IMR-90 (cell line): ENCODE results near the gene UNC5B. TPM values are rescaled to one million over a fixed set of nuclear protein-coding genes. Genes with fewer than 3 reads are reported as not detected.
A peak's percentile ranks its signal among the peaks of the same experiment; 100 is the strongest.

ENCODE experiments used
- ATAC-seq: fragments of 200-7000 bp; cut with Tn5 transposase; 2 replicates; pipeline ENCODE4 v1.9.1; 2020; ENCODE audit warnings: low read depth, mild to moderate bottlenecking, moderate library complexity
- BruUV-seq: library from RNA; stranded (reverse); fragments of 400-500 nt; replicated peaks from 2 replicates; lab custom pipeline; 2021; lab: Mats Ljungman, UMichigan
- CTCF ChIA-PET: fragments of 300-600 bp; formaldehyde crosslinking; extraction: SDS; loops from one replicate; lab custom pipeline; 2021; ENCODE audit warnings: antibody characterized with exemption; lab: Yijun Ruan, JAX
- POLR2A ChIA-PET: fragments of 300-600 bp; sonication (Branson Sonifier 250); formaldehyde crosslinking; loops from one replicate; lab custom pipeline; 2022; ENCODE audit warnings: antibody characterized with exemption; ENCODE audit not compliant: unreplicated experiment; lab: Charles Lee
- DNase-seq: peaks from one replicate; pipeline ENCODE4 v3.0.0; 2013
- H2AFZ ChIP-seq: replicated peaks from 2 replicates; pipeline ENCODE3; 2013; ENCODE audit warnings: low read length, mild to moderate bottlenecking; ENCODE audit not compliant: poor library complexity
- H2AK5ac ChIP-seq: 2 replicates; pipeline ENCODE4 v1.6.1; 2013; ENCODE audit warnings: low read depth, low read length, inconsistent platforms
- H2AK9ac ChIP-seq: replicated peaks from 2 replicates; pipeline ENCODE3; 2013; ENCODE audit warnings: mild to moderate bottlenecking, low read depth, low read length, moderate library complexity; ENCODE audit not compliant: poor library complexity
- H2BK120ac ChIP-seq: 2 replicates; pipeline ENCODE4 v1.6.1; 2013; ENCODE audit warnings: low read depth, low read length, inconsistent platforms
- H2BK15ac ChIP-seq: 3 replicates; pipeline ENCODE4 v1.6.1; 2013; ENCODE audit warnings: low read depth, low read length, inconsistent platforms
- H2BK20ac ChIP-seq: 2 replicates; pipeline ENCODE4 v1.6.1; 2013; ENCODE audit warnings: low read depth, mild to moderate bottlenecking, inconsistent platforms, low read length, moderate library complexity
- H2BK5ac ChIP-seq: 2 replicates; pipeline ENCODE4 v1.6.1; 2013; ENCODE audit warnings: mild to moderate bottlenecking, low read depth, low read length, inconsistent platforms; ENCODE audit not compliant: poor library complexity, severe bottlenecking
- H3K14ac ChIP-seq: replicated peaks from 2 replicates; pipeline ENCODE4 v1.6.1; 2013; ENCODE audit warnings: low read depth, low read length, inconsistent platforms
- H3K18ac ChIP-seq: 2 replicates; pipeline ENCODE4 v1.6.1; 2013; ENCODE audit warnings: low read depth, low read length, control low read depth
- H3K23ac ChIP-seq: 2 replicates; pipeline ENCODE4 v1.6.1; 2013; ENCODE audit warnings: low read depth, low read length, inconsistent platforms
- H3K27ac ChIP-seq: 2 replicates; pipeline ENCODE4 v1.5.1; 2013; ENCODE audit warnings: mild to moderate bottlenecking, control low read depth, low read length; ENCODE audit not compliant: insufficient read depth
- H3K27me3 ChIP-seq: 2 replicates; pipeline ENCODE4 v1.6.1; 2013; ENCODE audit warnings: low read length; ENCODE audit not compliant: control insufficient read depth, insufficient read depth
- H3K36me3 ChIP-seq: 2 replicates; pipeline ENCODE4 v1.6.1; 2013; ENCODE audit warnings: low read length, mixed read lengths; ENCODE audit not compliant: control insufficient read depth, insufficient read depth
- H3K4ac ChIP-seq: 2 replicates; pipeline ENCODE4 v1.6.1; 2013; ENCODE audit warnings: low read depth, low read length, inconsistent platforms
- H3K4me1 ChIP-seq: 2 replicates; pipeline ENCODE4 v1.6.1; 2013; ENCODE audit warnings: low read length, mixed read lengths; ENCODE audit not compliant: control insufficient read depth, insufficient read depth
- H3K4me2 ChIP-seq: 2 replicates; pipeline ENCODE4 v1.6.1; 2013; ENCODE audit warnings: low read depth, mild to moderate bottlenecking, control low read depth, low read length, moderate library complexity
- H3K4me3 ChIP-seq: 2 replicates; pipeline ENCODE4 v1.5.1; 2013; ENCODE audit warnings: low read depth, mild to moderate bottlenecking, control low read depth, low read length, moderate library complexity; ENCODE audit not compliant: insufficient read depth
- H3K56ac ChIP-seq: 2 replicates; pipeline ENCODE4 v1.6.1; 2013; ENCODE audit warnings: low read length, inconsistent platforms; ENCODE audit not compliant: insufficient read depth; ENCODE audit errors: extremely low read depth
- H3K79me1 ChIP-seq, 2 experiments: 2 replicates each; pipeline ENCODE4 v1.6.1; 2013; ENCODE audit warnings: low read length in 2 of 2, inconsistent platforms in 1 of 2, low read depth in 1 of 2
- H3K9ac ChIP-seq: 2 replicates; pipeline ENCODE4 v1.6.1; 2013; ENCODE audit warnings: low read depth, low read length, control low read depth
- H3K9me1 ChIP-seq: 2 replicates; pipeline ENCODE4 v1.6.1; 2013; ENCODE audit warnings: low read length, inconsistent platforms; ENCODE audit not compliant: insufficient read depth
- H3K9me3 ChIP-seq: 2 replicates; pipeline ENCODE4 v1.6.1; 2013; ENCODE audit warnings: low read length; ENCODE audit not compliant: control insufficient read depth, insufficient read depth
- H4K20me1 ChIP-seq: 2 replicates; pipeline ENCODE4 v1.6.1; 2013; ENCODE audit warnings: low read length, inconsistent platforms; ENCODE audit not compliant: insufficient read depth
- H4K5ac ChIP-seq: 2 replicates; pipeline ENCODE4 v1.6.1; 2013; ENCODE audit warnings: mild to moderate bottlenecking, low read depth, low read length, control low read depth
- H4K8ac ChIP-seq, 2 experiments: 2 replicates each; pipeline ENCODE4 v1.6.1; 2013; ENCODE audit warnings: low read depth in 2 of 2, low read length in 2 of 2, control low read depth in 1 of 2, inconsistent platforms in 1 of 2
- H4K91ac ChIP-seq: 2 replicates; pipeline ENCODE4 v1.6.1; 2013; ENCODE audit warnings: low read depth, low read length, inconsistent platforms; ENCODE audit not compliant: insufficient read depth
- FOS ChIP-seq: fragments of 150-350 bp; IDR thresholded peaks from 2 replicates; pipeline ENCODE4 v1.6.1; 2016; ENCODE audit warnings: low read depth, low read length
- MAZ ChIP-seq: IDR thresholded peaks from 2 replicates; pipeline ENCODE4 v1.6.1; 2012; ENCODE audit warnings: low read depth, mild to moderate bottlenecking, low read length, improper control_type of control experiment, moderate library complexity, borderline replicate concordance
- RAD21 ChIP-seq: IDR thresholded peaks from 2 replicates; pipeline ENCODE4 v1.6.1; 2012; ENCODE audit warnings: low read length, improper control_type of control experiment
- WGBS, 2 experiments: methylation state at CpG; one replicate each; pipeline versions ENCODE4 v1.1.5 to v1.1.7; 2013; ENCODE audit warnings: missing lambda C conversion rate in 2 of 2; ENCODE audit not compliant: insufficient read length in 1 of 2; ENCODE audit errors: extremely low coverage in 2 of 2; 5-methylcytosine and 5-hydroxymethylcytosine counted together
- dilution Hi-C: fragments of 300-500 bp; cut with HindIII; formaldehyde crosslinking; loops from one replicate; pipeline ENCODE4 v1.14.3; 2018; ENCODE audit warnings: low sequenced_read_pairs; ENCODE audit not compliant: unreplicated experiment
- in situ Hi-C: fragments of 300-500 bp; cut with MboI; formaldehyde crosslinking; loops from 3 replicates; pipeline ENCODE4 v1.14.3; 2019; ENCODE audit warnings: low sequenced_read_pairs, inconsistent platforms, mixed read lengths
- intact Hi-C: fragments of 100-400 bp; cut with micrococcal nuclease; formaldehyde crosslinking; loops from 2 replicates; pipeline ENCODE4 v1.10.0; 2022
- polyA plus RNA-seq, 3 experiments: library from polyadenylated mRNA; depleted of rRNA; stranded (reverse); fragments of >200 nt; gene quantifications; 2 replicates each; pipeline ENCODE4 v1.2.3, GENCODE V29; 2012; ENCODE audit warnings: low replicate concordance in 1 of 3
- total RNA-seq: library from RNA; depleted of rRNA; stranded (reverse); fragments of >200 nt; gene quantifications from 2 replicates; pipeline ENCODE4 v1.2.3, GENCODE V29; 2012

Gene UNC5B
- total and polyA plus RNA-seq, 2 of the 4 experiments (the other 2 are of a cell fraction): 1.6 to 4.2 TPM

DNA sequence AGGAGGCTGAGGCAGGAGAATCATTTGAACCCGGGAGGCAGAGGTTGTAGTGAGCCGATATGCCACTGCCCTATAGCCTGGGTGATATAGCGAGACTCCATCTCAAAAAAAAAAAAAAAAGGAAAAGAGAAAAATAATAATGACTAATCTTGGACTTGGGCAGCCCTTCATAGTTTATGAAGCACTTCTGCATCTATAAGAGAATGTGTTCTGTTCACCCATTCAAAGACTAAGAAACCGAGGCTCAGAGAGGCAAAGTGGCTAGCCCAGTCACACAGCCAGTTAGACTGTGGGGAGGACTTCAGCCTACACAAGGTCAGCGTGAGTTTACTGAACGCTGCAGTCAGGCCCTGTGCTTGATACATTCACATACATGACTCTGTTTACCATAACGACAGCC is 46.9 kb downstream of the UNC5B start:
- BruUV-seq: no TSS peak
- DNase-seq (no peak), ATAC-seq (no peak)
- 90% methylated on average over 2 of the region's 7 CpGs; no CpG with 5 or more reads in 1 of the 2 experiments for WGBS, 2 experiments
- Histone ChIP-seq H3K9ac (no peak overlapping the region), H2AK9ac (peak overlapping the region; percentile 3), H2BK5ac (no peak overlapping the region), H2AFZ (no peak overlapping the region), H3K4me1 (peaks cover 27% of the 10 kb centered on the region), H2BK20ac (peak overlapping the region; percentile 23; the same call in 1 of the 2 replicates), H3K4me2 (no peak overlapping the region), H2BK120ac (peak overlapping the region; percentile 78), H3K9me3 (no peaks in the 10 kb centered on the region), H3K27me3 (no peaks in the 10 kb centered on the region), H4K20me1 (no peaks in the 10 kb centered on the region), H4K5ac (no peak overlapping the region), H3K79me1 (peaks cover 0 to 6% of the 10 kb centered on the region in 2 experiments; a peak in 1 of 4 replicates), H2BK15ac (no peak overlapping the region), H4K8ac (peak overlapping the region in 1 of 2 experiments; percentile 88; a peak in 1 of 4 replicates), H3K36me3 (no peaks in the 10 kb centered on the region), H3K27ac (no peak overlapping the region), H3K56ac (no peak overlapping the region), H3K4ac (peak overlapping the region; percentile 76), H3K9me1 (no peaks in the 10 kb centered on the region), H2AK5ac (peak overlapping the region; percentile 76; the same call in 1 of the 2 replicates), H3K23ac (no peak overlapping the region; the same call in 1 of the 2 replicates), H3K14ac (no peak overlapping the region), H3K18ac (no peak overlapping the region), H4K91ac (peak overlapping the region; percentile 87; the same call in 1 of the 2 replicates), H3K4me3 (no peak overlapping the region)
- dilution Hi-C loops: no loop called here
- no peak for TF ChIP-seq MAZ
- no peak for TF ChIP-seq FOS
- TF ChIP-seq RAD21: no peak
- ChIA-PET POLR2A (no interaction called here), CTCF (interaction anchor here (1.6 to 2.1 kb wide), 2 partner anchors 11 to 14 kb away, joined by 4 to 9 read pairs; no protein-coding TSS in a partner anchor)
- intact Hi-C loops: no loop called here
- in situ Hi-C loops: no loop called here
